Ovary (tissue), 3 donors: ENCODE data around the gene HLCS.

Source experiments
- CTCF ChIP-seq, 3 donors: fragments of 450-650 bp in 2 of 3; fragments of 200-600 bp in 1 of 3; IDR thresholded peaks; one replicate each; pipeline versions ENCODE4 v1.5.1 to v1.8.0; 2016 to 2022; ENCODE audit warnings: antibody characterized with exemption in 3 of 3, mild to moderate bottlenecking in 1 of 3
- POLR2A ChIP-seq: fragments of 450-650 bp; IDR thresholded peaks from one replicate; pipeline ENCODE4 v1.6.1; 2017; ENCODE audit warnings: antibody characterized with exemption, mild to moderate bottlenecking, moderate library complexity
- donor health status: DM: no; HTN: no; CAD: no.

GRCh38 chr21:37005548-37006485 is 39.3 kb upstream of the HLCS start:
- no peak for TF ChIP-seq POLR2A
- TF ChIP-seq CTCF (IDR thresholded peaks at IDR 0.05) = no peak
